HG02840 (cell line): ENCODE data around the gene FRMD4A.

Source experiments
- ATAC-seq: cut with Tn5 transposase; IDR thresholded peaks from one replicate; pipeline ENCODE4 v1.9.1; 2021; ENCODE audit warnings: mild to moderate bottlenecking, moderate library complexity, moderate number of reproducible peaks; ENCODE audit not compliant: unreplicated experiment, low FRiP score

The FRMD4A gene

GRCh38 chr10:13615650-13616300 is 714.9 kb downstream of the FRMD4A start:
- no peak for ATAC-seq

GRCh38 chr10:13614530-13615332 is 716.0 kb downstream of the FRMD4A start:
- ATAC-seq: no peak

- no peak for ATAC-seq
Measured at GRCh38 chr10:13613519-13613918, 717.2 kb downstream of the FRMD4A start.

GRCh38 chr10:13612654-13613373 is 717.9 kb downstream of the FRMD4A start:
- ATAC-seq: no peak

- no peak for ATAC-seq
Measured at GRCh38 chr10:13608246-13608853, 722.4 kb downstream of the FRMD4A start.

- ATAC-seq: no peak
Measured at GRCh38 chr10:13604357-13605040, 726.2 kb downstream of the FRMD4A start.

GRCh38 chr10:13597909-13598308 is 732.8 kb downstream of the FRMD4A start:
- no peak for ATAC-seq

GRCh38 chr10:13594641-13595040 is 736.1 kb downstream of the FRMD4A start:
- no peak for ATAC-seq
